Measurements from ENCODE around the gene UBAC2. TPM values are rescaled to one million over a fixed set of nuclear protein-coding genes. Genes with fewer than 3 reads are reported as not detected.

UBAC2 gene
- total and polyA plus RNA-seq, 2 of the 8 experiments (the other 6 are each of a cell fraction or from before 2014, with no cell fraction given): 75.9 to 76.9 TPM

- no peaks in the 10 kb centered on the region; the same call in 1 of the 2 replicates for H3K23me2 ChIP-seq (ENCODE audit: low read depth, low read length)
- POLR2A ChIA-PET (ENCODE audit: partially characterized antibody): interaction anchor here (0.6 to 0.9 kb wide), 2 partner anchors 27 to 257 kb away, joined by 3 to 4 read pairs; partner anchors contain the start of gene UBAC2
- H3K23ac ChIP-seq (ENCODE audit: insufficient read length): no peak overlapping the region
- H3K4ac ChIP-seq (replicated peaks; ENCODE audit: insufficient read length, low read depth, low read length): no peak overlapping the region
- FAIRE-seq: no peak
- no peak overlapping the region for H3K9ac ChIP-seq (replicated peaks in 1 of 4; ENCODE audit: extremely low read depth in 1 of 4, low read depth in 3 of 4, low read length in 3 of 4)
- H3K18ac ChIP-seq (ENCODE audit: extremely low read depth, low read length): no peak overlapping the region
- no peak overlapping the region for H2BK12ac ChIP-seq (ENCODE audit: low read depth, low read length)
- H2BK120ac ChIP-seq (replicated peaks; ENCODE audit: low read depth, low read length): no peak overlapping the region
- H3K36me3 ChIP-seq (ENCODE audit: control insufficient read depth in 2 of 4, insufficient read depth in 4 of 4, low read length in 3 of 4): no peaks in the 10 kb centered on the region
- no peak overlapping the region for H3K14ac ChIP-seq (ENCODE audit: insufficient read length)
- H3K56ac ChIP-seq (replicated peaks; ENCODE audit: insufficient read length, low read depth, low read length): no peak overlapping the region
- H3K9me3 ChIP-seq (ENCODE audit: insufficient read depth in 2 of 2, low read depth in 1 of 2, low read length in 1 of 2): no peaks in the 10 kb centered on the region
- H4K5ac ChIP-seq (ENCODE audit: insufficient read length, low read depth, low read length): no peak overlapping the region
- H2BK5ac ChIP-seq (ENCODE audit: low read depth, low read length): no peak overlapping the region
- 87% methylated on average over 6 of the region's 6 CpGs; no CpG with 5 or more reads in 1 of the 2 experiments for WGBS, 2 experiments (ENCODE audit: extremely low coverage in 1 of 2, insufficient coverage in 1 of 2, insufficient read length in 1 of 2, insufficient replicate concordance in 2 of 2, low coverage in 1 of 2, low lambda C conversion rate in 2 of 2, missing lambda C conversion rate in 1 of 2)
- no peak overlapping the region for H2BK15ac ChIP-seq (ENCODE audit: low read length)
- peaks cover 0 to 4% (median 0%) of the 10 kb centered on the region in 4 experiments; a peak in 2 of 7 replicates for H3K4me1 ChIP-seq (replicated peaks in 1 of 4; ENCODE audit: control insufficient read depth in 3 of 4, insufficient read depth in 4 of 4, low read length in 3 of 4)
- peaks cover 18% of the 10 kb centered on the region for H3K79me1 ChIP-seq (ENCODE audit: low read depth, low read length)
- H3K27ac ChIP-seq (ENCODE audit: low read depth, low read length): no peak overlapping the region
- no peak overlapping the region for H2AFZ ChIP-seq (ENCODE audit: low read length)
- no peak overlapping the region for H3K4me2 ChIP-seq (ENCODE audit: insufficient read depth in 1 of 2, low read depth in 2 of 2, low read length in 2 of 2)
- no peak overlapping the region for H2AK5ac ChIP-seq (ENCODE audit: low read depth, low read length)
- H3K27me3 ChIP-seq (replicated peaks in 1 of 4; ENCODE audit: control insufficient read depth in 3 of 4, extremely low read depth in 1 of 4, insufficient read depth in 3 of 4, low read length in 3 of 4): no peaks in the 10 kb centered on the region
- CTCF ChIA-PET (ENCODE audit: partially characterized antibody): interaction anchor here (0.5 to 2.4 kb wide), 3 partner anchors 9 to 37 kb away, joined by 3 to 6 read pairs (median 5); no protein-coding TSS in a partner anchor
- H3K79me2 ChIP-seq (ENCODE audit: control insufficient read depth in 1 of 2, insufficient read depth in 2 of 2, low read length in 2 of 2): peaks cover 21 to 92% of the 10 kb centered on the region in 2 experiments
- peaks cover 0 to 8% of the 10 kb centered on the region in 2 experiments for H4K20me1 ChIP-seq (replicated peaks in 1 of 2; ENCODE audit: control insufficient read depth in 1 of 2, insufficient read depth in 2 of 2, low read length in 2 of 2)
- no peak overlapping the region for H3K4me3 ChIP-seq (ENCODE audit: extremely low read depth in 1 of 4, insufficient read depth in 2 of 4, low read depth in 3 of 4, low read length in 4 of 4)
- no peak overlapping the region for H2BK20ac ChIP-seq (ENCODE audit: low read length)
- DNase-seq (ENCODE audit: low read depth in 1 of 2, low spot score in 2 of 2): no peak
- H4K8ac ChIP-seq (ENCODE audit: extremely low read depth, insufficient read depth, low read length): no peak overlapping the region
- H4K91ac ChIP-seq (replicated peaks; ENCODE audit: insufficient read length, low read length): no peak overlapping the region
- no peak for TF ChIP-seq GABPA (IDR thresholded peaks at IDR 0.05; ENCODE audit: borderline replicate concordance, insufficient read depth, low read length)
- TF ChIP-seq KDM4A (IDR thresholded peaks at IDR 0.05; ENCODE audit: low read depth, low read length, severe bottlenecking): no peak
- no peak for TF ChIP-seq SIN3A (conservative IDR thresholded peaks at IDR 0.05 in 1 of 2, IDR thresholded peaks at IDR 0.05 in 1 of 2; ENCODE audit: low read depth in 1 of 2, low read length in 2 of 2)
- no peak for TF ChIP-seq USF2 (IDR thresholded peaks at IDR 0.05; ENCODE audit: low read length)
- no peak for TF ChIP-seq ZNF274 (IDR thresholded peaks at IDR 0.05; ENCODE audit: borderline replicate concordance, extremely low read depth, low read length)
- no peak for TF ChIP-seq RFX5 (IDR thresholded peaks at IDR 0.05; ENCODE audit: borderline replicate concordance, low read depth, low read length)
- no peak for TF ChIP-seq HDAC2 (IDR thresholded peaks at IDR 0.05; ENCODE audit: borderline replicate concordance in 1 of 2, low read depth in 2 of 2, low read length in 2 of 2)
- no peak for TF ChIP-seq SAP30 (IDR thresholded peaks at IDR 0.05; ENCODE audit: insufficient read depth, insufficient replicate concordance, low read length)
- no peak for TF ChIP-seq BCL11A (IDR thresholded peaks at IDR 0.05; ENCODE audit: low read depth in 2 of 2, low read length in 2 of 2)
Measured at GRCh38 chr13:99227331-99227900, 26.8 kb downstream of the UBAC2 start.
